Measurements from ENCODE around the gene CSTF1.

GRCh38 chr20:56433880-56434255 lies 41.4 kb downstream of the CSTF1 start:
- TF ChIP-seq CTCF (conservative IDR thresholded peaks at IDR 0.05 in 1 of 2, IDR thresholded peaks at IDR 0.05 in 1 of 2; ENCODE audit: low read depth in 1 of 2, low read length in 2 of 2): no peak
- no peak for TF ChIP-seq EZH2 (IDR thresholded peaks at IDR 0.05; ENCODE audit: low read length, missing control alignments)
